AG09319 (cell line): ENCODE data around the gene TAF6.

Experiments used
- DNase-seq: peaks from one replicate; pipeline ENCODE4 v3.0.0-alpha.2; 2010; ENCODE audit warnings: low read depth; ENCODE audit errors: extremely low read depth
- CTCF ChIP-seq: IDR thresholded peaks from 2 replicates; pipeline ENCODE4 v1.5.1; 2011; ENCODE audit warnings: low read depth, mild to moderate bottlenecking, inconsistent platforms, low read length, moderate library complexity

The TAF6 gene

DNA sequence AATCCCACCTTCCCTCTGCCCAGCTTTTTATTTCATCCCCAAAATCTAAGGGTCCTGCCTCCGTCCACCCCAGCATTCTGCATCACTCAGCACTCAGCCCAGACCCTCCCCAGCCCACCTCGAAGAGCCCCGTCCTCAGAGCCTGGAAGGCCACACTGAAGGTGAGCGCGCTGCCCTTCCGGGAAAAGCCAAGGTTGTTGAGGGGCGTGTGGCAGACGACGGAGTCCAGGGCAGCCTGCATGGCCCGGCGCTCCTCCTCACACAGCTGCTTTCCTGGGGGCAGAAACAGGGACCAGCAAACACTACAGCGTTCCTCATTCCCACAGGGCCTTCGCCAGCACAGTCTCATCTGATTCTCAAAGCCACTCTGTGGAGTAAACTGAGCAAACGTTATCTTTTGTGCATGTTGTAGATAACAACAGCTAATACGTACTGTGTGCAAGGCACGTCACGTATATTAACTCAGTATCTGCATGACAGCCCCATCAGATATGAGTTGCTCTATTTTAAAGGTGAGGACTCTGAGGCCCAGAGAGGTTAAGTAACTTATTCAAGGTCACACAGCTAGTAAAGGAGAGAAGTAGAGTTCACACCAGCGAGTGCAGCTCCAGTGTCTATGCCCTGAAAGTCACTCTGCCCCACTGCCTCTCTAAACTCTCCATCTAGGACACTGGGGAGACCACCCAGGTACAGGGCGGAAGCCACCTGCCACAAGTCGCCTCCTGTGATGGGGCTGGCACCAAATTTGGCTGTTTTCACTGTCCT lies 36.6 kb upstream of the TAF6 start:
- TF ChIP-seq CTCF: no peak
- DNase-seq: no peak

DNA sequence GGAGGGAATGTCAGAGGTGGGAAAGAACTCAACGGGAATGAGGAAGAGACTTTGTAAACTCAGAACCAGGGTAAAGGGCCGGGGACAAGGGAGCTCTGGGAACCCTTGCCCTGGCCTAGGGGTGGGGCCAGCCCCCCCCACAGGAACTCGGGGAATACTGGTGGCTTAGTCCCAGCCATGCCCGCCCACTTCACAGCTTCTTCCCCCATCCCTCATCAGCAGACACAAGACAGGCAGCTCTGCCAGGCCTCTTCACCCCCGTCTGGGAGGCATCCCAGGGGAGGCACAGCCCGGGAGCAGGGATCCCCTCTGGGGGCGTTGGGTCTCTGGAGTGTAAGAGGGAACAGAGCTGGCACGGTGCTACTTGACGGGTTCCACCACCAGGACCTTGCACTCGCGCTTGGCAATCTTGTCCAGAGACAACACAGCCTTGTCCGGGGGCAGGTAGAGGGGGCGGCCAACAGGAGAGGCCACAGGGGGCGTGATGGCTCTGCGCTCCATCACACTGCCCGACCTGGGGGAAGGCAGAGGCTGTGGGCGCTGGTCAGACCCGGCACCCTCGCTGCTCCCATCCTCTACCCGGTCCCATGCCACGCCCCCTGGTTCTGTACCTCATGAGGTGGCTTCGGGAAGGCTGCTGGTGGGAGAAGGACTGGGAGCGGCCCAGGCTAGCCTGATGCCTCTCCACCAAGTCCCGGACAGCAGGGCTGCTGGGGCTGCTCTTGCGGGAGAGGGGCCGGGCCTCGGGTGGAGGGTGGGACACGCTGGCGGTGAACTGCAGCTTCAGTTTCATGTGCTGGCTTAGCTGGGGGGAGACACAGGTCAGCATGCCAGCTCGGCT lies 35.7 kb upstream of the TAF6 start:
- DNase-seq: no peak
- no peak for TF ChIP-seq CTCF

- no peak for DNase-seq
- TF ChIP-seq CTCF: no peak
These were observed 34.8 kb upstream of the TAF6 start for GRCh38 chr7:100153708-100154535.

- no peak for DNase-seq
- no peak for TF ChIP-seq CTCF
These were observed 33.9 kb upstream of the TAF6 start for GRCh38 chr7:100152937-100153666.

DNA sequence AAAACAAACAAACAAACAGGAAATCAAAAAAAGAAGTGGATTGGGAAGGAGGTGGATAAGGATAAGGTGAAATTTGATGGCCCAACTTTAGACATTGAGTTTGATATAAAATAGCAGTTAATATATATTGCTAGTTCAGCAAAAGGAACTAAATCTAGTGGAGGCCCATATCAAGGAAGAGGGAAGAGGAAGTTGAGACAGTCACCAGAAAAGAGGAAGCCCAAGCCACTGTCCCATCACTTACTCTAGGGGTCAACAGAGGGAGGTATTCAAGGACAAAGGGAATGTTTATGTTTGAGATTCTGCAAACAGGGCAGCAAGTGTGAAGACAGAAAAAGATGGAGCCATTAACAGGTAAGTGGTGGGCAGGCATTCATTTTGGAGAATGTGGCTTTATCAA lies 33.2 kb upstream of the TAF6 start:
- no peak for TF ChIP-seq CTCF
- no peak for DNase-seq

- DNase-seq: peak; percentile 98
- TF ChIP-seq CTCF: no peak
These were observed 29.6 kb upstream of the TAF6 start, which contains the start of gene LAMTOR4 for GRCh38 chr7:100148559-100149328. LAMTOR4 (plus strand) TSS chr7:100148918; CDS start chr7:100148973, 55 bp downstream.
